Ishikawa (cell line): ENCODE data around the gene IHH.

ENCODE experiments used
- CEBPB ChIP-seq: IDR thresholded peaks from 2 replicates; pipeline ENCODE4 v1.6.1; 2012
- CREB1 ChIP-seq: IDR thresholded peaks from 2 replicates; pipeline ENCODE4 v1.6.1; 2012; ENCODE audit warnings: low read depth
- EGR1 ChIP-seq: IDR thresholded peaks from 2 replicates; pipeline ENCODE4 v1.6.1; 2012
- EP300 ChIP-seq: IDR thresholded peaks from 2 replicates; pipeline ENCODE4 v1.6.1; 2012; ENCODE audit warnings: borderline replicate concordance
- FOXM1 ChIP-seq: IDR thresholded peaks from 2 replicates; pipeline ENCODE4 v1.6.1; 2012; ENCODE audit warnings: low read depth, borderline replicate concordance
- NFIC ChIP-seq: IDR thresholded peaks from 2 replicates; pipeline ENCODE4 v1.6.1; 2012
- RAD21 ChIP-seq: IDR thresholded peaks from 2 replicates; pipeline ENCODE4 v1.6.1; 2012; ENCODE audit warnings: low read depth
- REST ChIP-seq: IDR thresholded peaks from 2 replicates; pipeline ENCODE4 v1.6.1; 2012; ENCODE audit warnings: low read depth, mild to moderate bottlenecking
- TAF1 ChIP-seq: IDR thresholded peaks from 2 replicates; pipeline ENCODE4 v1.6.1; 2012; ENCODE audit warnings: low read depth, mild to moderate bottlenecking
- TCF12 ChIP-seq: IDR thresholded peaks from 2 replicates; pipeline ENCODE4 v1.6.1; 2012; ENCODE audit warnings: low read depth
- TEAD4 ChIP-seq: IDR thresholded peaks from 2 replicates; pipeline ENCODE4 v1.6.1; 2012
- YY1 ChIP-seq: IDR thresholded peaks from 2 replicates; pipeline ENCODE4 v1.6.1; 2012; ENCODE audit warnings: low read depth
- TF ChIP-seq, protein P1 (sequence below): IDR thresholded peaks from 2 replicates; pipeline ENCODE4 v1.6.1; 2012
- TF ChIP-seq, protein P2 (sequence below): IDR thresholded peaks from 2 replicates; pipeline ENCODE4 v1.6.1; 2012

Gene IHH

DNA sequence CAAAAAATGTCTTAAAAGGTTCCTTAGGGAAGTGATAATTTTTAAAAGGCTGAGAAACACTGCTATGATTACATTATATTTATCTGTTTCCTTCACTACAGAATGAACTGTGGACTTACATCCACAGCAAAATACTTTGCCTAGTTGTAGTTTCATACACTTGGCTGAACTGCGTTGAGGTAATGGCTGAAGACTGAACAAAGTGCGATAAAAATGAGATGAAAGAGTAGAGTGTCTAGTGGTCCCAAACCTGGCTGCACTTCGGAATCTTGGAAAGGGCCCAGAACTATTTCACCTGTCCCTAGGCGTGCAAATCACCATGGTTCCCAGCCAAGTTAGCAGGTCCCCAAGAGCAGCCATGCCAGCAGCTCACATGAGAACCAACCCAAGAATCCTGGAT, 18.2 kb upstream of the IHH start:
- no peak for TF ChIP-seq TAF1
- TF ChIP-seq EGR1, result no peak
- no peak for TF ChIP-seq FOXM1
- TF ChIP-seq, protein P1, sequence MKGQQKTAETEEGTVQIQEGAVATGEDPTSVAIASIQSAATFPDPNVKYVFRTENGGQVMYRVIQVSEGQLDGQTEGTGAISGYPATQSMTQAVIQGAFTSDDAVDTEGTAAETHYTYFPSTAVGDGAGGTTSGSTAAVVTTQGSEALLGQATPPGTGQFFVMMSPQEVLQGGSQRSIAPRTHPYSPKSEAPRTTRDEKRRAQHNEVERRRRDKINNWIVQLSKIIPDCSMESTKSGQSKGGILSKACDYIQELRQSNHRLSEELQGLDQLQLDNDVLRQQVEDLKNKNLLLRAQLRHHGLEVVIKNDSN, result no peak
- no peak for TF ChIP-seq RAD21

DNA sequence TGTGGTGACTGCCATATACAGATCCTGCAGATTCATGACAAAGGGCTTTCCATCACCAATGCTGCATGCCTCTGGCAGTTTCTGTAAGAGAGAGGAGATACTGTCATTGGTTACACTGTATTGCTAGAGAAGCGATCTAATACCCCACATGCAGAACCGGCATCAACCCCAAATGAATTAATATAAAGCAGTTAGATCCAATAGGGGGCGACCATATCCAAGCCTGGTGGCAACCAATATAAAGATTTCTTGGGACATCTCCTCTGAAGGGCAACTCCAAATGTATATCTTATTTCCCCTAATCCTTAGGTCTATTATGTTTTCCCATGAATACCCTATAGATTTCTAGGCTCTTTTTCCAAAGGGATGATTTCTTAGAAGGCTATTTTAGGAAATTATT, 17.4 kb upstream of the IHH start:
- TF ChIP-seq YY1 (no peak), REST (no peak), EP300 (no peak)

- TF ChIP-seq FOXM1 (no peak), EP300 (no peak), EGR1 (no peak)
These were observed 15.5 kb upstream of the IHH start for GRCh38 chr2:219076253-219076652.

DNA sequence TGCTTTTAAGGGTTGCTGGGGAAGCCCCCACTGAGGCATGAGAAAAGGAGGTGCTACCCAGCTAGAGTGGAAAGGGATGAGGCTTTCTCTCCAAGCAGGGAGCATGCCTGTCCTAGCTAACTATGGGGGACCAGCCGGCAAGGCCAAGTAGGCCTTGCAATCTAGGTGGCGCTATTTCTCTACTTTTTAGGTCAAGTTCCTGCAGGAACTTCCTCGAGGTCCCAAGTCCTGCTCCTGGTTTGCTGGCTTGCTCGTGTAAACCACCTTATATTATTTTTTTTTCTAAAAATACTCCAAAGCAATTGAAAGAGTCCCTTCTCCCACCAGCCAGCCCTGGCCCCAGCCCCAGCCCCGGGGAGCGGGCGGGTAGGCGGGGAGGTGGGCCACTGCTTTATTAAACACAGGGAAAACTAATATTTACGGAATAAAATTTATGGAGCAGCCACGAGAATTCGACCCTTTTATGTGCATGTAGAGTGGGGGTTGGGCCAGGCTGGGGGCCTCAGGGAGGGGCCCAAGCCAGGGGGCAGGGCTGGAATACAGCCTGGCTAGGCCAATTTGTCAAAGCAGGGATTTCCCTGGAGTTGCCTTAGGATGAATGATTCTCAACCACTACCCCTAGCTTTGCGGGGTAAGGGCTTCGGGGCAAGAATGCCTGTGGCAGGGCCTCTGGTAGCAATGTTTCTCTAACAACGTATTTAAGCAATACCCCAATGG, 12.8 kb upstream of the IHH start:
- TF ChIP-seq RAD21 (peak; percentile 76), REST (no peak)

GRCh38 chr2:219072741-219073250, 12.1 kb upstream of the IHH start:
- TF ChIP-seq YY1, result no peak
- TF ChIP-seq TEAD4, result no peak
- TF ChIP-seq, protein P1, result no peak
- no peak for TF ChIP-seq REST
- TF ChIP-seq EGR1, result no peak
- no peak for TF ChIP-seq EP300
- no peak for TF ChIP-seq NFIC
- no peak for TF ChIP-seq CREB1
- TF ChIP-seq TCF12, result no peak
- TF ChIP-seq FOXM1, result no peak

DNA sequence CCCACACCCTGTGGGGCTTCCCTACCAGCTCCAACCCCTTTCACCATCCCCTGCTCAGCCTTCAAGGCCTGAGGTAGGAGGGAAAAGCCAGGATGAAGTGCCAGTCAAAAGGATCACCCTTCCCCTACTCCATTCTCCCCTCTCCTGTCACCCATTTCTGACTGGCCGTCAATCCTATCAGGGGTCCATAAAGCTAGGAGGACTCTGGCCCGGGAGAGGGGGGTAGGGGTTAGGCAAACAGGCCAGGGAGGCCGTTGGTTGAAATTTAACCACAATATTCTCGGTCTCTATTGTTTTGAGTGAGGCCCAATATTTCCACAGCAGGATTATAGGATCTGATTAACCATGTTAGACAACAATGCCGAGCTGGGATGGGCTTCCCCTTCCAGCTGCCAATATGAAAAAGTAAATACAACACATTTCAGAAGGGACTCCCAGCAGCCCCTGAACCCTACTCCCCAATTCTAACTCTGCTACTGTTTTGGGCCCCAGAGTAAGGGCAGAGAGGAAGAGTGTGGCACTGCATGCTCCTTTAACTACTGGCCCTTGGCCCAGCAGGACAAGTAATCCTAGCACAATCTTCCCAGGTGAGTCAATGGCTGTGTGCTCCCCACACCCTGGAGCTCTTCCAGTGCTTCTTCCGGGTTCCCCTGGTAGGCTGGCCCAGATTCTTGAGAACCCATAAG, 10.6 kb upstream of the IHH start:
- TF ChIP-seq, protein P1, result no peak
- TF ChIP-seq, protein P2, sequence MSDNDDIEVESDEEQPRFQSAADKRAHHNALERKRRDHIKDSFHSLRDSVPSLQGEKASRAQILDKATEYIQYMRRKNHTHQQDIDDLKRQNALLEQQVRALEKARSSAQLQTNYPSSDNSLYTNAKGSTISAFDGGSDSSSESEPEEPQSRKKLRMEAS, result no peak
- no peak for TF ChIP-seq FOXM1
- no peak for TF ChIP-seq RAD21
- no peak for TF ChIP-seq NFIC
- TF ChIP-seq CEBPB, result no peak
- no peak for TF ChIP-seq REST
- no peak for TF ChIP-seq EP300
- no peak for TF ChIP-seq YY1
- TF ChIP-seq TAF1, result no peak
- no peak for TF ChIP-seq TEAD4
